HEK293 (cell line): ENCODE measurements around the gene SERPINE2.

Experiments used
- CTCF ChIA-PET: fragments of 350-600 bp; formaldehyde crosslinking; extraction: SDS; loops from one replicate; lab custom pipeline; 2021; ENCODE audit warnings: antibody characterized with exemption; lab: Yijun Ruan, JAX
- POLR2A ChIA-PET: fragments of 300-600 bp; formaldehyde crosslinking; extraction: SDS; loops from one replicate; lab custom pipeline; 2020; ENCODE audit warnings: antibody characterized with exemption, inconsistent platforms; lab: Yijun Ruan, JAX
- H3K27ac ChIP-seq: fragments of 200-500 bp; sonication (Bioruptor generic); 2 replicates; pipeline ENCODE4 v1.5.1; 2014; ENCODE audit warnings: low read depth, low read length, control low read depth, inconsistent platforms; ENCODE audit errors: extremely low read depth
- H3K36me3 ChIP-seq, 2 experiments: fragments of 200-500 bp in 1 of 2; sonication (Bioruptor generic) in 1 of 2; 1 replicate in 1 of 2; 2 replicates in 1 of 2; pipeline ENCODE4 v1.5.1; 2014 to 2017; ENCODE audit warnings: inconsistent platforms in 2 of 2, low read length in 2 of 2; ENCODE audit not compliant: control insufficient read depth in 2 of 2, insufficient read depth in 1 of 2
- H3K4me1 ChIP-seq: fragments of 200-500 bp; sonication (Bioruptor generic); 2 replicates; pipeline ENCODE4 v1.5.1; 2014; ENCODE audit warnings: mild to moderate bottlenecking, low read length, inconsistent platforms; ENCODE audit not compliant: control insufficient read depth, insufficient read depth
- H3K4me3 ChIP-seq: 2 replicates; pipeline ENCODE4 v1.5.1; 2011; ENCODE audit warnings: low read depth, mild to moderate bottlenecking, control low read depth, low read length, moderate library complexity
- H3K9me3 ChIP-seq: fragments of 200-500 bp; sonication (Bioruptor generic); 2 replicates; pipeline ENCODE4 v1.5.1; 2014; ENCODE audit warnings: low read depth, low read length, inconsistent platforms; ENCODE audit not compliant: control insufficient read depth, insufficient read depth
- GLI2 ChIP-seq: fragments of 450-650 bp; formaldehyde crosslinking; IDR thresholded peaks from 2 replicates; pipeline ENCODE4; 2017; ENCODE audit warnings: missing biosample characterization, missing genetic modification characterization, low read depth, borderline replicate concordance
- HOXA7 ChIP-seq: sonication (generic); formaldehyde crosslinking; IDR thresholded peaks from 2 replicates; pipeline ENCODE4 v1.8.1; 2022; ENCODE audit warnings: missing genetic modification reagents, borderline replicate concordance
- KLF10 ChIP-seq: fragments of 450-650 bp; IDR thresholded peaks from 2 replicates; pipeline ENCODE4 v1.5.1; 2018; ENCODE audit warnings: missing biosample characterization, mild to moderate bottlenecking, missing genetic modification characterization
- YY1 ChIP-seq: fragments of 450-650 bp; formaldehyde crosslinking; IDR thresholded peaks from 2 replicates; pipeline ENCODE4 v1.5.1; 2018; ENCODE audit warnings: missing biosample characterization, missing genetic modification characterization
- YY2 ChIP-seq: fragments of 450-650 bp; formaldehyde crosslinking; IDR thresholded peaks from 2 replicates; pipeline ENCODE4 v1.5.1; 2016; ENCODE audit warnings: missing biosample characterization, missing genetic modification characterization
- ZNF155 ChIP-seq: fragments of 450-650 bp; formaldehyde crosslinking; IDR thresholded peaks from 2 replicates; pipeline ENCODE4 v1.5.1; 2016; ENCODE audit warnings: missing biosample characterization, missing genetic modification characterization
- ZNF175 ChIP-seq: fragments of 450-650 bp; formaldehyde crosslinking; IDR thresholded peaks from 2 replicates; pipeline ENCODE4 v1.5.1; 2016; ENCODE audit warnings: missing biosample characterization, missing genetic modification characterization
- ZNF24 ChIP-seq: fragments of 450-650 bp; formaldehyde crosslinking; IDR thresholded peaks from 2 replicates; pipeline ENCODE4 v1.5.1; 2016; ENCODE audit warnings: missing biosample characterization, missing genetic modification characterization
- ZNF26 ChIP-seq: fragments of 450-650 bp; formaldehyde crosslinking; IDR thresholded peaks from 2 replicates; pipeline ENCODE4 v1.5.1; 2016; ENCODE audit warnings: missing biosample characterization, missing genetic modification characterization
- ZNF350 ChIP-seq: fragments of 450-650 bp; formaldehyde crosslinking; IDR thresholded peaks from 2 replicates; pipeline ENCODE4 v1.5.0; 2017; ENCODE audit warnings: missing biosample characterization, mild to moderate bottlenecking, missing genetic modification characterization
- ZNF362 ChIP-seq: fragments of 450-650 bp; formaldehyde crosslinking; IDR thresholded peaks from 2 replicates; pipeline ENCODE4 v1.5.1; 2016; ENCODE audit warnings: missing biosample characterization, missing genetic modification characterization
- ZNF404 ChIP-seq: fragments of 450-650 bp; formaldehyde crosslinking; IDR thresholded peaks from 2 replicates; pipeline ENCODE4 v1.5.1; 2017; ENCODE audit warnings: missing biosample characterization, missing genetic modification characterization
- ZNF423 ChIP-seq: fragments of 450-650 bp; formaldehyde crosslinking; IDR thresholded peaks from 2 replicates; pipeline ENCODE4 v1.5.1; 2016; ENCODE audit warnings: missing biosample characterization, missing genetic modification characterization
- ZNF548 ChIP-seq: fragments of 450-650 bp; formaldehyde crosslinking; IDR thresholded peaks from 2 replicates; pipeline ENCODE4 v1.5.1; 2016; ENCODE audit warnings: missing biosample characterization, missing genetic modification characterization
- ZNF571 ChIP-seq: fragments of 450-650 bp; formaldehyde crosslinking; IDR thresholded peaks from 2 replicates; pipeline ENCODE4 v1.5.0; 2017; ENCODE audit warnings: missing biosample characterization, missing genetic modification characterization
- ZNF626 ChIP-seq: fragments of 450-650 bp; sonication (Bioruptor Pico); formaldehyde crosslinking; IDR thresholded peaks from 2 replicates; pipeline ENCODE4 v1.5.1; 2018; ENCODE audit warnings: missing biosample characterization, missing genetic modification characterization, inconsistent platforms
- ZNF658 ChIP-seq: fragments of 450-650 bp; formaldehyde crosslinking; IDR thresholded peaks from 2 replicates; pipeline ENCODE4; 2016; ENCODE audit warnings: missing biosample characterization, missing genetic modification characterization
- ZNF670 ChIP-seq: fragments of 450-650 bp; formaldehyde crosslinking; IDR thresholded peaks from 2 replicates; pipeline ENCODE4 v1.5.1; 2016; ENCODE audit warnings: missing biosample characterization, missing genetic modification characterization, low read depth
- ZNF692 ChIP-seq: fragments of 450-650 bp; formaldehyde crosslinking; IDR thresholded peaks from 2 replicates; pipeline ENCODE4 v1.5.1; 2016; ENCODE audit warnings: missing biosample characterization, missing genetic modification characterization
- ZNF768 ChIP-seq: fragments of 450-650 bp; formaldehyde crosslinking; IDR thresholded peaks from 2 replicates; pipeline ENCODE4 v1.5.1; 2018; ENCODE audit warnings: missing biosample characterization, mild to moderate bottlenecking, missing genetic modification characterization
- ZNF791 ChIP-seq: fragments of 450-650 bp; formaldehyde crosslinking; IDR thresholded peaks from 2 replicates; pipeline ENCODE4 v1.5.1; 2016; ENCODE audit warnings: missing biosample characterization, missing genetic modification characterization
- ZSCAN23 ChIP-seq: fragments of 450-650 bp; formaldehyde crosslinking; IDR thresholded peaks from 2 replicates; pipeline ENCODE4 v1.5.1; 2016; ENCODE audit warnings: missing biosample characterization, missing genetic modification characterization
- ZXDB ChIP-seq: fragments of 450-650 bp; formaldehyde crosslinking; IDR thresholded peaks from 2 replicates; pipeline ENCODE4 v1.5.1; 2016; ENCODE audit warnings: missing biosample characterization, missing genetic modification characterization
- TF ChIP-seq, protein P1 (sequence below): fragments of 450-650 bp; formaldehyde crosslinking; IDR thresholded peaks from 2 replicates; pipeline ENCODE4 v1.5.1; 2017; ENCODE audit warnings: missing biosample characterization, missing genetic modification characterization
- TF ChIP-seq, protein P2 (sequence below): fragments of 450-650 bp; formaldehyde crosslinking; IDR thresholded peaks from 2 replicates; pipeline ENCODE4 v1.5.1; 2016; ENCODE audit warnings: missing biosample characterization, missing genetic modification characterization
- TF ChIP-seq, protein P3 (sequence below): fragments of 450-650 bp; formaldehyde crosslinking; IDR thresholded peaks from 2 replicates; pipeline ENCODE4 v1.5.1; 2016; ENCODE audit warnings: missing biosample characterization, missing genetic modification characterization

SERPINE2 gene

DNA sequence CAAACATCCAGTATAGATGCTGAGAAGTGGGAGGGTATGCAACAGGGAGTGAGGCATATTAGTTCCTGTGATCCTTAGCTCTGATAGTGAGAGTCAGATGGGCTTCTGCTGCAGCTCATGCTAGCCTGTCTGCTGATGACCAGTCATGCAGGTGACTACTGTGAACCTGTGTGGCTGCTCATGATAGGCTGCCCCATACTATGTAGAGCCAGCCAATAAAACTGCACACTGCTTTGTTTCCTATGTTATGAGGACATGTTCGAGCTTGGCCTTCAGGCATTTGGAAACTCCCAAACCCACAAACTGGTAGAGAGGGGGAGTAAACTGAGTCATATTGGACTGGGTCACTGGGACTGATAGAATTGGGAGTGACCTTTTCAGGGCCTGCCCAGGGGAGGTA, 20.1 kb upstream of the SERPINE2 start:
- POLR2A ChIA-PET, result no interaction called here
- H3K36me3 ChIP-seq, result no peaks in the 10 kb centered on the region
- no peak overlapping the region for H3K27ac ChIP-seq
- H3K9me3 ChIP-seq, result no peaks in the 10 kb centered on the region
- no peak overlapping the region for H3K4me3 ChIP-seq
- H3K4me1 ChIP-seq, result no peaks in the 10 kb centered on the region
- no peak for TF ChIP-seq ZNF26 (tag by site-specific recombination)
- TF ChIP-seq ZNF175, result no peak
- no peak for TF ChIP-seq ZNF670 (tag by site-specific recombination)
- no peak for TF ChIP-seq ZNF658 (tag by site-specific recombination)
- no peak for TF ChIP-seq ZXDB
- no peak for TF ChIP-seq KLF10 (tag by site-specific recombination)
- TF ChIP-seq ZNF548, result no peak
- TF ChIP-seq YY2 (tag by site-specific recombination), result no peak
- no peak for TF ChIP-seq ZNF24
- TF ChIP-seq ZNF791 (tag by site-specific recombination), result no peak
- TF ChIP-seq ZSCAN23 (tag by site-specific recombination), result no peak
- TF ChIP-seq ZNF571 (tag by site-specific recombination), result no peak
- TF ChIP-seq, protein P1, sequence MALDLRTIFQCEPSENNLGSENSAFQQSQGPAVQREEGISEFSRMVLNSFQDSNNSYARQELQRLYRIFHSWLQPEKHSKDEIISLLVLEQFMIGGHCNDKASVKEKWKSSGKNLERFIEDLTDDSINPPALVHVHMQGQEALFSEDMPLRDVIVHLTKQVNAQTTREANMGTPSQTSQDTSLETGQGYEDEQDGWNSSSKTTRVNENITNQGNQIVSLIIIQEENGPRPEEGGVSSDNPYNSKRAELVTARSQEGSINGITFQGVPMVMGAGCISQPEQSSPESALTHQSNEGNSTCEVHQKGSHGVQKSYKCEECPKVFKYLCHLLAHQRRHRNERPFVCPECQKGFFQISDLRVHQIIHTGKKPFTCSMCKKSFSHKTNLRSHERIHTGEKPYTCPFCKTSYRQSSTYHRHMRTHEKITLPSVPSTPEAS (tag by site-specific recombination), result no peak
- no peak for TF ChIP-seq ZNF692 (tag by site-specific recombination)
- TF ChIP-seq, protein P2, sequence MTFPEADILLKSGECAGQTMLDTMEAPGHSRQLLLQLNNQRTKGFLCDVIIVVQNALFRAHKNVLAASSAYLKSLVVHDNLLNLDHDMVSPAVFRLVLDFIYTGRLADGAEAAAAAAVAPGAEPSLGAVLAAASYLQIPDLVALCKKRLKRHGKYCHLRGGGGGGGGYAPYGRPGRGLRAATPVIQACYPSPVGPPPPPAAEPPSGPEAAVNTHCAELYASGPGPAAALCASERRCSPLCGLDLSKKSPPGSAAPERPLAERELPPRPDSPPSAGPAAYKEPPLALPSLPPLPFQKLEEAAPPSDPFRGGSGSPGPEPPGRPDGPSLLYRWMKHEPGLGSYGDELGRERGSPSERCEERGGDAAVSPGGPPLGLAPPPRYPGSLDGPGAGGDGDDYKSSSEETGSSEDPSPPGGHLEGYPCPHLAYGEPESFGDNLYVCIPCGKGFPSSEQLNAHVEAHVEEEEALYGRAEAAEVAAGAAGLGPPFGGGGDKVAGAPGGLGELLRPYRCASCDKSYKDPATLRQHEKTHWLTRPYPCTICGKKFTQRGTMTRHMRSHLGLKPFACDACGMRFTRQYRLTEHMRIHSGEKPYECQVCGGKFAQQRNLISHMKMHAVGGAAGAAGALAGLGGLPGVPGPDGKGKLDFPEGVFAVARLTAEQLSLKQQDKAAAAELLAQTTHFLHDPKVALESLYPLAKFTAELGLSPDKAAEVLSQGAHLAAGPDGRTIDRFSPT (tag by site-specific recombination), result no peak
- no peak for TF ChIP-seq ZNF404
- CTCF ChIA-PET, result interaction anchor here (0.7 kb wide), 1 partner anchor 299 kb away, joined by 3 read pairs; no protein-coding TSS in a partner anchor

DNA sequence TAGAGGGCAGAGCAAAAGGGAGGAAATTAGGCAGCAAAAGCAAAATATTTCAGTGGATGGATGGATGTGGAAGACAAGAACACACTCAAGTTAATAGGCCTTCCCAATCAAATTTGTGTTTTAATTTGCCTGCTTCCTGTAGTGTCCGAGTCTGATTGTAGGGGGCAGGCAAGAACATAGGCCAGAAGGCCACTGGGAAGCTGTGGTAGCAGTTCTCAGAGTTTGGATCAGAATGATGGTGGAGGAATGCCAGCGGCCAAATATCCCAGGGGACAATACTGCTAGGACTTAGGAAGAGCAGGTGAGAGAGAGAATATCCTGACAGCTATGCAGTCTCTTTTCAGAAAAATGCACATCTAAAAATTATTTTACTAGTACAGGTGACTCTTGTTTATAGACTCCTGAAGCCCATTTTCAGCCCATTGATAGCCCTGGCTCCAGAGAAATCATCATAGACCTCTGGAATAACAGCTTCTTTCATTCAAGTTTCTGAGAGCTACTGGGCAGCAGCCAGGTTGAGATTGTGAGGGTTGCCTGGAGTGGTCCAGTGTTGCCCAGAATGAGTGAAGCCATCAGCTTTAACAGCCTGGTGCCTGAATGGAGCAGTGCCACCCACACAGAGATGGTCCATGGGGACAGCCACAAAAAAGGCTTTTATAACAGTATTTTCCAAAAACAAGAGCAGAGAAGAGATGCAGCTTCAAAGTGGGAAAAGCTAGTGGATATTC, 19.1 kb upstream of the SERPINE2 start:
- POLR2A ChIA-PET, result no interaction called here
- Histone ChIP-seq H3K27ac (no peak overlapping the region), H3K4me1 (no peaks in the 10 kb centered on the region), H3K9me3 (no peaks in the 10 kb centered on the region), H3K36me3 (no peaks in the 10 kb centered on the region), H3K4me3 (no peak overlapping the region)
- CTCF ChIA-PET, result interaction anchor here (0.7 kb wide), 1 partner anchor 64 kb away, joined by 3 read pairs; no protein-coding TSS in a partner anchor
- TF ChIP-seq GLI2 (tag by site-specific recombination) (no peak), ZSCAN23 (tag by site-specific recombination) (no peak), ZNF155 (tag by site-specific recombination) (no peak), ZNF350 (tag by site-specific recombination) (no peak), ZNF362 (no peak), HOXA7 (no peak), ZNF768 (tag by site-specific recombination) (no peak), ZNF423 (tag by site-specific recombination) (no peak), YY1 (no peak), ZNF626 (tag by site-specific recombination) (no peak)
- TF ChIP-seq, protein P3, sequence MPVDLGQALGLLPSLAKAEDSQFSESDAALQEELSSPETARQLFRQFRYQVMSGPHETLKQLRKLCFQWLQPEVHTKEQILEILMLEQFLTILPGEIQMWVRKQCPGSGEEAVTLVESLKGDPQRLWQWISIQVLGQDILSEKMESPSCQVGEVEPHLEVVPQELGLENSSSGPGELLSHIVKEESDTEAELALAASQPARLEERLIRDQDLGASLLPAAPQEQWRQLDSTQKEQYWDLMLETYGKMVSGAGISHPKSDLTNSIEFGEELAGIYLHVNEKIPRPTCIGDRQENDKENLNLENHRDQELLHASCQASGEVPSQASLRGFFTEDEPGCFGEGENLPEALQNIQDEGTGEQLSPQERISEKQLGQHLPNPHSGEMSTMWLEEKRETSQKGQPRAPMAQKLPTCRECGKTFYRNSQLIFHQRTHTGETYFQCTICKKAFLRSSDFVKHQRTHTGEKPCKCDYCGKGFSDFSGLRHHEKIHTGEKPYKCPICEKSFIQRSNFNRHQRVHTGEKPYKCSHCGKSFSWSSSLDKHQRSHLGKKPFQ, result no peak
